GM12878 (cell line): ENCODE results near the gene ERI2. TPM values are rescaled to one million over a fixed set of nuclear protein-coding genes. Genes with fewer than 3 reads are reported as not detected.

ENCODE experiments used
- ATAC-seq: fragments of 200-7000 bp; cut with Tn5 transposase; 3 replicates; pipeline ENCODE4 v1.9.1; 2020; ENCODE audit warnings: mild to moderate bottlenecking, moderate library complexity
- BruUV-seq: library from RNA; stranded (reverse); fragments of 400-500 nt; replicated peaks from 2 replicates; lab custom pipeline; 2021; lab: Mats Ljungman, UMichigan
- CTCF ChIA-PET: fragments of 300-600 bp; sonication (Branson Sonifier 250); formaldehyde crosslinking; extraction: SDS; loops from one replicate; lab custom pipeline; 2021; ENCODE audit warnings: inconsistent platforms; lab: Yijun Ruan, JAX
- POLR2A ChIA-PET: fragments of 350-600 bp; formaldehyde crosslinking; extraction: SDS; loops from one replicate; lab custom pipeline; 2021; ENCODE audit warnings: inconsistent platforms; lab: Charles Lee
- RAD21 ChIA-PET: fragments of 300-600 bp; sonication (Branson Sonifier 250); formaldehyde crosslinking; loops from one replicate; lab custom pipeline; 2023; ENCODE audit warnings: antibody characterized with exemption; ENCODE audit not compliant: unreplicated experiment; lab: Charles Lee
- SMC1A ChIA-PET: fragments of 300-600 bp; sonication (Branson Sonifier 250); formaldehyde crosslinking; loops from one replicate; lab custom pipeline; 2023; ENCODE audit not compliant: unreplicated experiment, uncharacterized antibody; lab: Charles Lee
- DNase-seq: peaks from one replicate; pipeline ENCODE4 v3.0.0-alpha.2; 2011; ENCODE audit warnings: low read depth, low spot score
- FAIRE-seq: peaks from 3 replicates; lab custom pipeline; 2011; peaks lifted over from hg19 to GRCh38; lab: Jason Lieb, UNC
- H2AFZ ChIP-seq: 2 replicates; pipeline ENCODE4 v1.6.0; 2011; ENCODE audit warnings: low read depth, low read length, control low read depth; ENCODE audit not compliant: control insufficient read depth
- H3K27ac ChIP-seq: 2 replicates; pipeline ENCODE4 v1.5.1; 2011; ENCODE audit warnings: control low read depth; ENCODE audit not compliant: control insufficient read depth, insufficient read depth
- H3K27me3 ChIP-seq, 2 experiments: replicated peaks in 1 of 2; 2 replicates each; pipeline versions ENCODE4 v1.6.0 to v1.6.1; 2011; ENCODE audit warnings: low read length in 1 of 2; ENCODE audit not compliant: control insufficient read depth in 2 of 2, insufficient read depth in 2 of 2
- H3K36me3 ChIP-seq, 2 experiments: 2 replicates each; pipeline ENCODE4 v1.5.1; 2011; ENCODE audit warnings: low read length in 1 of 2; ENCODE audit not compliant: control insufficient read depth in 2 of 2, insufficient read depth in 2 of 2
- H3K4me1 ChIP-seq: 2 replicates; pipeline ENCODE4 v1.6.1; 2011; ENCODE audit warnings: mild to moderate bottlenecking, low read length, moderate library complexity, mixed read lengths; ENCODE audit not compliant: control insufficient read depth, insufficient read depth
- H3K4me2 ChIP-seq: 2 replicates; pipeline ENCODE4 v1.6.0; 2011; ENCODE audit warnings: control low read depth; ENCODE audit not compliant: control insufficient read depth, insufficient read depth
- H3K4me3 ChIP-seq: fragments of 200-600 bp; sonication (generic); 2 replicates; pipeline ENCODE4 v1.5.1; 2016
- H3K79me2 ChIP-seq: 2 replicates; pipeline ENCODE4 v1.6.0; 2011; ENCODE audit warnings: low read length; ENCODE audit not compliant: control insufficient read depth, insufficient read depth
- H3K9ac ChIP-seq: 2 replicates; pipeline ENCODE4 v1.8.0; 2011; ENCODE audit warnings: low read length, control low read depth, mixed read lengths; ENCODE audit not compliant: control insufficient read depth, insufficient read depth
- H3K9me3 ChIP-seq: replicated peaks from 3 replicates; pipeline ENCODE4 v1.5.1; 2011; ENCODE audit warnings: mild to moderate bottlenecking, low read length; ENCODE audit not compliant: control insufficient read depth, insufficient read depth
- H4K20me1 ChIP-seq: 2 replicates; pipeline ENCODE4 v1.6.0; 2011; ENCODE audit not compliant: control insufficient read depth, insufficient read depth
- BRCA1 ChIP-seq: IDR thresholded peaks from 2 replicates; pipeline ENCODE4 v1.6.1; 2011; ENCODE audit warnings: low read depth, low read length, improper control_type of control experiment
- CEBPZ ChIP-seq: fragments of 150-350 bp; IDR thresholded peaks from 2 replicates; pipeline ENCODE4 v1.6.1; 2016; ENCODE audit warnings: low read depth, low read length
- CHD2 ChIP-seq: IDR thresholded peaks from 2 replicates; pipeline ENCODE4 v1.6.1; 2011; ENCODE audit warnings: low read depth, low read length, improper control_type of control experiment, borderline replicate concordance
- E2F8 ChIP-seq: fragments of 450-650 bp; IDR thresholded peaks from 2 replicates; pipeline ENCODE4 v1.6.1; 2018; ENCODE audit warnings: mild to moderate bottlenecking, low read depth, moderate library complexity; ENCODE audit not compliant: partially characterized antibody
- GABPA ChIP-seq: IDR thresholded peaks from 2 replicates; pipeline ENCODE4 v1.6.1; 2014; ENCODE audit warnings: antibody characterized with exemption, low read depth, mild to moderate bottlenecking, inconsistent platforms
- NFXL1 ChIP-seq: fragments of 450-650 bp; IDR thresholded peaks from 2 replicates; pipeline ENCODE4 v1.6.1; 2017; ENCODE audit warnings: antibody characterized with exemption, mild to moderate bottlenecking, borderline replicate concordance
- PBX3 ChIP-seq: IDR thresholded peaks from 2 replicates; pipeline ENCODE4 v1.6.1; 2011; ENCODE audit warnings: mild to moderate bottlenecking, low read depth, low read length, moderate library complexity; ENCODE audit not compliant: insufficient replicate concordance
- STAT3 ChIP-seq: IDR thresholded peaks from 2 replicates; pipeline ENCODE4 v1.6.1; 2011; ENCODE audit warnings: low read depth, low read length, improper control_type of control experiment
- TCF7 ChIP-seq: IDR thresholded peaks from 2 replicates; pipeline ENCODE4 v1.6.1; 2014; ENCODE audit warnings: antibody characterized with exemption, borderline replicate concordance
- WRNIP1 ChIP-seq: IDR thresholded peaks from 2 replicates; pipeline ENCODE4 v1.6.1; 2011; ENCODE audit warnings: low read depth, low read length, improper control_type of control experiment, borderline replicate concordance
- ZBTB11 ChIP-seq: fragments of 450-650 bp; formaldehyde crosslinking; IDR thresholded peaks from 2 replicates; pipeline ENCODE4 v1.5.0; 2022; ENCODE audit warnings: mild to moderate bottlenecking, missing genetic modification characterization
- ZNF274 ChIP-seq: IDR thresholded peaks from one replicate; pipeline ENCODE4 v1.8.0; 2011; ENCODE audit not compliant: insufficient read length, insufficient read depth
- ZSCAN29 ChIP-seq: fragments of 450-650 bp; IDR thresholded peaks from 2 replicates; pipeline ENCODE4 v1.6.1; 2017; ENCODE audit warnings: mild to moderate bottlenecking, moderate library complexity
- WGBS: methylation state at CpG from one replicate; pipeline ENCODE4 v1.1.6; 2016; ENCODE audit warnings: low lambda C conversion rate; ENCODE audit not compliant: insufficient replicate concordance, insufficient coverage; ENCODE audit errors: missing lambda C conversion rate; 5-methylcytosine and 5-hydroxymethylcytosine counted together
- in situ Hi-C: fragments of 300-500 bp; cut with MboI; formaldehyde crosslinking; loops from 9 replicates; pipeline ENCODE4 v1.14.3; 2018; ENCODE audit warnings: mixed read lengths
- intact Hi-C: fragments of 100-400 bp; cut with micrococcal nuclease; formaldehyde crosslinking; loops from one replicate; pipeline ENCODE4 v1.14.2; 2022; ENCODE audit not compliant: unreplicated experiment
- polyA plus RNA-seq, 11 experiments: library from polyadenylated mRNA; depleted of rRNA in 4 of 11; unstranded in 6 of 11; stranded (reverse) in 5 of 11; fragments of >200 nt; fragmentation: Nextera tagmentation in 4 of 11; fragmentation: Illumina TruSeq in 1 of 11; extraction: Ambion mirVana in 4 of 11; extraction: Trizol in 1 of 11; gene quantifications; 1 replicate in 1 of 11; 2 replicates in 10 of 11; pipeline versions ENCODE4 v1.2.1 to v1.2.3, GENCODE V29; 2011 to 2016; ENCODE audit warnings: inconsistent platforms in 2 of 11, missing spikeins in 2 of 11, low read depth in 1 of 11
- total RNA-seq, 4 experiments: library from RNA; depleted of rRNA in 3 of 4; stranded (reverse); fragments of >200 nt in 3 of 4; fragmentation: Illumina TruSeq in 1 of 4; extraction: Trizol in 1 of 4; gene quantifications; 2 replicates each; pipeline versions ENCODE4 v1.2.1 to v1.2.3, GENCODE V29; 2013 to 2021

Gene ERI2
- total and polyA plus RNA-seq, 10 of the 15 experiments (the other 5 are each of a cell fraction or from before 2014, with no cell fraction given) = 7.7 to 35.5 (median 19.2) TPM

- ChIA-PET SMC1A (interaction anchor here (1.7 kb wide), 1 partner anchor 10 kb away, joined by 8 read pairs; no protein-coding TSS in a partner anchor), RAD21 (no interaction called here), POLR2A (no interaction called here), CTCF (interaction anchor here (0.8 to 1.3 kb wide), 2 partner anchors 22 to 51 kb away, joined by 3 to 7 read pairs; no protein-coding TSS in a partner anchor)
- ATAC-seq = no peak
- no peak overlapping the region for H3K4me3 ChIP-seq
- BruUV-seq = no TSS peak
- H3K9ac ChIP-seq = no peak overlapping the region
- H3K27me3 ChIP-seq = no peaks in the 10 kb centered on the region
- DNase-seq = no peak
- no peaks in the 10 kb centered on the region for H4K20me1 ChIP-seq
- no peak overlapping the region for H2AFZ ChIP-seq
- no peak overlapping the region for H3K4me2 ChIP-seq
- H3K36me3 ChIP-seq = no peaks in the 10 kb centered on the region
- H3K79me2 ChIP-seq = no peaks in the 10 kb centered on the region
- no peak overlapping the region for H3K27ac ChIP-seq
- in situ Hi-C loops = no loop called here
- peaks cover 8% of the 10 kb centered on the region for H3K4me1 ChIP-seq
- WGBS = 98% methylated on average over 3 of the region's 3 CpGs
- no peak for FAIRE-seq
- H3K9me3 ChIP-seq = no peaks in the 10 kb centered on the region
- intact Hi-C loops = no loop called here
- TF ChIP-seq ZSCAN29 (no peak), ZNF274 (no peak), STAT3 (no peak), TCF7 (no peak), GABPA (no peak), BRCA1 (no peak), PBX3 (no peak), ZBTB11 (CRISPR knock-in tag) (no peak), CHD2 (no peak), NFXL1 (no peak), CEBPZ (no peak), WRNIP1 (no peak), E2F8 (no peak)
Observed at GRCh38 chr16:20826039-20826566, 19.8 kb upstream of the ERI2 start.
